Liver (tissue), 9 donors: Measurements from ENCODE around the gene TMEM123. TPM values are rescaled to one million over a fixed set of nuclear protein-coding genes. Genes with fewer than 3 reads are reported as not detected.
A peak's percentile ranks its signal among the peaks of the same experiment; 100 is the strongest.

ENCODE experiments used
- DNase-seq: peaks from one replicate; pipeline ENCODE4 v3.0.0-alpha.2; 2017; ENCODE audit warnings: low spot score
- H3K27ac ChIP-seq, 2 donors: one replicate each; pipeline ENCODE4 v1.7.0; 2013; ENCODE audit warnings: inconsistent platforms in 2 of 2, low read length in 2 of 2, control low read depth in 1 of 2, low read depth in 1 of 2, mild to moderate bottlenecking in 1 of 2
- H3K27me3 ChIP-seq, 4 donors: one replicate each; pipeline versions ENCODE4 v1.6.1 to v1.7.0; 2013; ENCODE audit warnings: low read length in 3 of 4, inconsistent platforms in 1 of 4, mild to moderate bottlenecking in 1 of 4, moderate library complexity in 1 of 4; ENCODE audit not compliant: control insufficient read depth in 4 of 4, insufficient read depth in 4 of 4
- H3K36me3 ChIP-seq, 4 donors: one replicate each; pipeline versions ENCODE4 v1.6.1 to v1.7.0; 2013; ENCODE audit warnings: low read length in 3 of 4, mild to moderate bottlenecking in 3 of 4, low read depth in 1 of 4, moderate library complexity in 1 of 4; ENCODE audit not compliant: control insufficient read depth in 4 of 4, insufficient read depth in 3 of 4
- H3K4me1 ChIP-seq, 4 donors: one replicate each; pipeline versions ENCODE4 v1.6.1 to v1.7.0; 2013; ENCODE audit warnings: low read length in 3 of 4, mild to moderate bottlenecking in 3 of 4, moderate library complexity in 1 of 4; ENCODE audit not compliant: control insufficient read depth in 4 of 4, insufficient read depth in 4 of 4
- H3K4me3 ChIP-seq, 3 donors: one replicate each; pipeline versions ENCODE4 v1.6.1 to v1.7.0; 2013; ENCODE audit warnings: low read length in 3 of 3, control low read depth in 1 of 3, low read depth in 1 of 3, mild to moderate bottlenecking in 1 of 3
- H3K9ac ChIP-seq, 2 donors: one replicate each; pipeline ENCODE4 v1.7.0; 2013; ENCODE audit warnings: low read length in 2 of 2, mild to moderate bottlenecking in 2 of 2, moderate library complexity in 2 of 2, control low read depth in 1 of 2, low read depth in 1 of 2
- H3K9me3 ChIP-seq, 4 donors: one replicate each; pipeline versions ENCODE4 v1.6.1 to v1.7.0; 2013; ENCODE audit warnings: low read length in 3 of 4; ENCODE audit not compliant: control insufficient read depth in 4 of 4
- EGR1 ChIP-seq, 2 donors: IDR thresholded peaks; 2 replicates each; pipeline ENCODE4 v1.6.1; 2016 to 2018; ENCODE audit warnings: antibody characterized with exemption in 2 of 2, low read depth in 2 of 2
- FOXA1 ChIP-seq: IDR thresholded peaks from 2 replicates; pipeline ENCODE4 v1.6.1; 2016; ENCODE audit warnings: antibody characterized with exemption
- GABPA ChIP-seq, 2 donors: IDR thresholded peaks in 1 of 2; conservative IDR thresholded peaks in 1 of 2; 2 replicates each; pipeline ENCODE4 v1.6.1; 2016; ENCODE audit warnings: antibody characterized with exemption in 2 of 2, mild to moderate bottlenecking in 1 of 2, moderate library complexity in 1 of 2
- HNF4A ChIP-seq, 2 donors: conservative IDR thresholded peaks; 2 replicates each; pipeline ENCODE4 v1.6.1; 2016; ENCODE audit warnings: antibody characterized with exemption in 2 of 2, mild to moderate bottlenecking in 2 of 2
- HNF4G ChIP-seq: IDR thresholded peaks from 2 replicates; pipeline ENCODE4 v1.6.1; 2016; ENCODE audit warnings: antibody characterized with exemption
- MAX ChIP-seq: IDR thresholded peaks from 2 replicates; pipeline ENCODE4 v1.6.1; 2016; ENCODE audit warnings: antibody characterized with exemption
- NR2F2 ChIP-seq: IDR thresholded peaks from 2 replicates; pipeline ENCODE4 v1.6.1; 2016; ENCODE audit warnings: antibody characterized with exemption
- RAD21 ChIP-seq, 2 donors: IDR thresholded peaks; 2 replicates each; pipeline ENCODE4 v1.6.1; 2016; ENCODE audit warnings: antibody characterized with exemption in 2 of 2, mild to moderate bottlenecking in 2 of 2
- REST ChIP-seq: IDR thresholded peaks from 2 replicates; pipeline ENCODE4 v1.6.1; 2016; ENCODE audit warnings: antibody characterized with exemption, mild to moderate bottlenecking
- RXRA ChIP-seq, 2 donors: IDR thresholded peaks; 2 replicates each; pipeline ENCODE4 v1.6.1; 2017 to 2018; ENCODE audit warnings: antibody characterized with exemption in 2 of 2, mild to moderate bottlenecking in 1 of 2
- SP1 ChIP-seq: IDR thresholded peaks from 2 replicates; pipeline ENCODE4 v1.6.1; 2018; ENCODE audit warnings: antibody characterized with exemption, mild to moderate bottlenecking
- TAF1 ChIP-seq: conservative IDR thresholded peaks from 2 replicates; pipeline ENCODE4 v1.6.1; 2016; ENCODE audit warnings: antibody characterized with exemption, mild to moderate bottlenecking
- YY1 ChIP-seq: IDR thresholded peaks from 2 replicates; pipeline ENCODE4 v1.6.1; 2016; ENCODE audit warnings: antibody characterized with exemption, mild to moderate bottlenecking
- WGBS: extraction: QIAGEN DNeasy Blood & Tissue Kit; methylation state at CpG from one replicate; pipeline ENCODE4 v1.1.7; 2013; 5-methylcytosine and 5-hydroxymethylcytosine counted together
- polyA plus RNA-seq, 2 donors: library from polyadenylated mRNA; stranded (reverse) in 1 of 2; unstranded in 1 of 2; fragments of 200-250 nt in 1 of 2; fragments of >200 nt in 1 of 2; fragmentation: Nextera tagmentation in 1 of 2; extraction: Ambion mirVana in 1 of 2; gene quantifications; one replicate each; pipeline versions ENCODE4 v1.2.1 to v1.2.3, GENCODE V29; 2013 to 2015
- total RNA-seq, 2 donors: library from RNA; depleted of rRNA; stranded (reverse); fragments of >200 nt; gene quantifications; one replicate each; pipeline ENCODE4 v1.2.3, GENCODE V29; 2014
- TF ChIP-seq, protein P1 (sequence below): fragments of 150-350 bp; IDR thresholded peaks from 2 replicates; pipeline ENCODE4 v1.5.1; 2017; ENCODE audit warnings: improper control_type of control experiment, low read depth, low read length; ENCODE audit not compliant: missing input control
- donor health status: healthy.
- donor health status: healthy.
- donor health status: healthy.
- donor health status: healthy.
- donor health status: healthy.

The TMEM123 gene, protein sequence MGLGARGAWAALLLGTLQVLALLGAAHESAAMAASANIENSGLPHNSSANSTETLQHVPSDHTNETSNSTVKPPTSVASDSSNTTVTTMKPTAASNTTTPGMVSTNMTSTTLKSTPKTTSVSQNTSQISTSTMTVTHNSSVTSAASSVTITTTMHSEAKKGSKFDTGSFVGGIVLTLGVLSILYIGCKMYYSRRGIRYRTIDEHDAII
- total RNA-seq (100 to 1,000 TPM; 105 to 140 TPM), polyA plus RNA-seq (100 to 1,000 TPM; 101 to 109 TPM)

GRCh38 chr11:102452461-102453301 is at the start of gene TMEM123:
Gene TMEM123, minus strand, starts transcription at chr11:102452765. Its CDS starts 142 bp downstream, at chr11:102452623.
- DNase-seq: peak; percentile 80
- H3K4me1 ChIP-seq: peaks cover 7 to 76% (median 49%) of the 10 kb centered on the region in 4 donors
- peak in 1 of 2 donors; percentile 48 for TF ChIP-seq EGR1 (IDR thresholded peaks at IDR 0.05; ENCODE audit: low read depth in 2 of 2)
- no peak for TF ChIP-seq RAD21 (IDR thresholded peaks at IDR 0.05)
- TF ChIP-seq MAX: peak; percentile 28
- no peak for TF ChIP-seq SP1
- peak in 1 of 2 donors; percentile 21 for TF ChIP-seq RXRA (IDR thresholded peaks at IDR 0.05)
- peak within 1 kb of the TSS; percentile 82 to 97 for H3K9ac ChIP-seq
- under 1% methylated on average over 83 of the region's 83 CpGs for WGBS
- no peaks in the 10 kb centered on the region for H3K9me3 ChIP-seq
- H3K27me3 ChIP-seq: no peaks in the 10 kb centered on the region
- peak within 1 kb of the TSS; percentile 98 to 99 for H3K27ac ChIP-seq
- peak within 1 kb of the TSS; percentile 79 to 89 (median 86) for H3K4me3 ChIP-seq
- H3K36me3 ChIP-seq: peaks cover 0 to 8% (median 1%) of the 10 kb centered on the region in 4 donors

DNA sequence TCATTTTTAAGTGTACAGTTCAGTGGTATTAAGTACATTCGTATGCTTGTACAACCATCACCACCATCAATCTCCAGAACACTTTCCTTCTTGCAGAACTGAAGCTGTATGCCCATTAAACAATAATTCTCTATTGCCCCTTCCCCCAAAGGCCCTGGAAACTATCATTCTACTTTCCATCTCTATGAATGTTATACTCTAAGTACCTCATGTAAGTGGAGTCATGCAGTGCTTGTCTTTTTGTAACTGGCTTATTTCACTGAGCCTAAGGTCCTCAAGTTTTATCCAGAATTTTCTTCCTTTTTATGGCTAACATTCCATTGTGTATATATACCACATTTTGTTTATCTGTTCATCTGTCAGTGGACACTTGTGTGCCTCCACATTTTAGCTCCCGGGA is 48.3 kb upstream of the TMEM123 start:
- no peaks in the 10 kb centered on the region for H3K9me3 ChIP-seq
- no peak for DNase-seq
- H3K27ac ChIP-seq: no peak overlapping the region
- TF ChIP-seq HNF4G (no peak), SP1 (no peak), REST (no peak), EGR1 (IDR thresholded peaks at IDR 0.05; ENCODE audit: low read depth in 2 of 2) (no peak), NR2F2 (no peak), HNF4A (conservative IDR thresholded peaks at IDR 0.05) (no peak), MAX (no peak), RAD21 (IDR thresholded peaks at IDR 0.05) (no peak), YY1 (no peak), FOXA1 (no peak), TAF1 (no peak), GABPA (IDR thresholded peaks at IDR 0.05 in 1 of 2, conservative IDR thresholded peaks at IDR 0.05 in 1 of 2) (no peak), RXRA (IDR thresholded peaks at IDR 0.05) (no peak)
- TF ChIP-seq, protein P1, sequence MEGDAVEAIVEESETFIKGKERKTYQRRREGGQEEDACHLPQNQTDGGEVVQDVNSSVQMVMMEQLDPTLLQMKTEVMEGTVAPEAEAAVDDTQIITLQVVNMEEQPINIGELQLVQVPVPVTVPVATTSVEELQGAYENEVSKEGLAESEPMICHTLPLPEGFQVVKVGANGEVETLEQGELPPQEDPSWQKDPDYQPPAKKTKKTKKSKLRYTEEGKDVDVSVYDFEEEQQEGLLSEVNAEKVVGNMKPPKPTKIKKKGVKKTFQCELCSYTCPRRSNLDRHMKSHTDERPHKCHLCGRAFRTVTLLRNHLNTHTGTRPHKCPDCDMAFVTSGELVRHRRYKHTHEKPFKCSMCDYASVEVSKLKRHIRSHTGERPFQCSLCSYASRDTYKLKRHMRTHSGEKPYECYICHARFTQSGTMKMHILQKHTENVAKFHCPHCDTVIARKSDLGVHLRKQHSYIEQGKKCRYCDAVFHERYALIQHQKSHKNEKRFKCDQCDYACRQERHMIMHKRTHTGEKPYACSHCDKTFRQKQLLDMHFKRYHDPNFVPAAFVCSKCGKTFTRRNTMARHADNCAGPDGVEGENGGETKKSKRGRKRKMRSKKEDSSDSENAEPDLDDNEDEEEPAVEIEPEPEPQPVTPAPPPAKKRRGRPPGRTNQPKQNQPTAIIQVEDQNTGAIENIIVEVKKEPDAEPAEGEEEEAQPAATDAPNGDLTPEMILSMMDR: no peak
- H3K27me3 ChIP-seq: no peaks in the 10 kb centered on the region
- no peaks in the 10 kb centered on the region for H3K36me3 ChIP-seq
- 89% methylated on average over 2 of the region's 2 CpGs for WGBS
- H3K9ac ChIP-seq: no peak overlapping the region
- no peaks in the 10 kb centered on the region for H3K4me1 ChIP-seq
- H3K4me3 ChIP-seq: no peak overlapping the region
